NT2/D1 (cell line): ENCODE data around the gene CATSPERE.
"Not testable (repeated sequence)": the region's sequence is repeated elsewhere in the genome, so short reads cannot be mapped to it uniquely, and the experiment has no call there.

Source experiments
- DNase-seq: peaks from one replicate; pipeline ENCODE4 v3.0.0-alpha.2; 2011; ENCODE audit warnings: low read depth, low spot score
- H3K27me3 ChIP-seq: 2 replicates; pipeline ENCODE4 v1.6.0; 2011; ENCODE audit warnings: mild to moderate bottlenecking; ENCODE audit not compliant: insufficient read length, insufficient read depth
- H3K36me3 ChIP-seq: 2 replicates; pipeline ENCODE4 v1.6.1; 2011; ENCODE audit warnings: mild to moderate bottlenecking, low read length, mixed read lengths; ENCODE audit not compliant: insufficient read depth, insufficient read length
- H3K4me1 ChIP-seq: 2 replicates; pipeline ENCODE4 v1.5.1; 2011; ENCODE audit not compliant: insufficient read depth, insufficient read length
- H3K4me3 ChIP-seq: 2 replicates; pipeline ENCODE4 v1.5.1; 2011; ENCODE audit warnings: low read depth; ENCODE audit not compliant: insufficient read length
- H3K9ac ChIP-seq: 2 replicates; pipeline ENCODE4 v1.6.0; 2011; ENCODE audit warnings: low read depth; ENCODE audit not compliant: insufficient read length
- H3K9me3 ChIP-seq: 2 replicates; pipeline ENCODE4 v1.5.1; 2011; ENCODE audit warnings: mild to moderate bottlenecking, low read length; ENCODE audit not compliant: insufficient read depth
- SUZ12 ChIP-seq: IDR thresholded peaks from 2 replicates; pipeline ENCODE4 v1.6.1; 2011; ENCODE audit not compliant: insufficient read length, insufficient read depth; ENCODE audit errors: extremely low read depth
- YY1 ChIP-seq: IDR thresholded peaks from 2 replicates; pipeline ENCODE4 v1.6.1; 2011; ENCODE audit not compliant: insufficient read length, insufficient read depth
- ZNF274 ChIP-seq: IDR thresholded peaks from 2 replicates; pipeline ENCODE4 v1.6.1; 2011; ENCODE audit warnings: mild to moderate bottlenecking, low read depth, low read length

CATSPERE gene

GRCh38 chr1:244557565-244557964 is 96.5 kb downstream of the CATSPERE start:
- TF ChIP-seq YY1: no peak
- no peaks in the 10 kb centered on the region for H3K4me1 ChIP-seq
- peaks cover 18% of the 10 kb centered on the region for H3K9me3 ChIP-seq
- DNase-seq: no peak
- no peaks in the 10 kb centered on the region for H3K27me3 ChIP-seq
- H3K36me3 ChIP-seq: no peaks in the 10 kb centered on the region
- no peak overlapping the region for H3K4me3 ChIP-seq
- H3K9ac ChIP-seq: no peak overlapping the region

GRCh38 chr1:244559561-244559960 is 98.5 kb downstream of the CATSPERE start:
- no peaks in the 10 kb centered on the region for H3K36me3 ChIP-seq
- H3K9me3 ChIP-seq: peaks cover 18% of the 10 kb centered on the region
- no peak for TF ChIP-seq ZNF274
- no peak for TF ChIP-seq YY1
- TF ChIP-seq SUZ12: no peak
- no peaks in the 10 kb centered on the region for H3K4me1 ChIP-seq
- H3K9ac ChIP-seq: no peak overlapping the region
- no peaks in the 10 kb centered on the region for H3K27me3 ChIP-seq
- no peak overlapping the region for H3K4me3 ChIP-seq
- no peak for DNase-seq

DNA sequence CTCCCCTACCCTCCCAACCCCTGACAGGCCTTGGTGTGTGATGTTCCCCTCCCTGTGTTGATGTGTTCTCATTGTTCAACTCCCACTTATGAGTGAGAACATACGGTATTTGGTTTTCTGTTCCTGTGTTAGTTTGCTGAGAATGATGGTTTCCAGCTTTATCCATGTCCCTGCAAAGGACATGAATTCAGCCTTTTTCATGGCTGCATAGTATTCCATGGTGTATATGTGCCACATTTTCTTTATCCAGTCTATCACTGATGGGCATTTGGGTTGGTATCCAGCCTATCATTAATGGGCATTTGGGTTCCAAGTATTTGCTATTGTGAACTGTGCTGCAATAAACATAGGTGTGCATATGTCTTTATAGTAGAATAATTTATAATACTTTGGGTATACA is 101.8 kb downstream of the CATSPERE start:
- H3K9me3 ChIP-seq, H3K36me3 ChIP-seq, H3K4me1 ChIP-seq, H3K27me3 ChIP-seq, H3K4me3 ChIP-seq, DNase-seq, H3K9ac ChIP-seq: not testable (repeated sequence)

DNA sequence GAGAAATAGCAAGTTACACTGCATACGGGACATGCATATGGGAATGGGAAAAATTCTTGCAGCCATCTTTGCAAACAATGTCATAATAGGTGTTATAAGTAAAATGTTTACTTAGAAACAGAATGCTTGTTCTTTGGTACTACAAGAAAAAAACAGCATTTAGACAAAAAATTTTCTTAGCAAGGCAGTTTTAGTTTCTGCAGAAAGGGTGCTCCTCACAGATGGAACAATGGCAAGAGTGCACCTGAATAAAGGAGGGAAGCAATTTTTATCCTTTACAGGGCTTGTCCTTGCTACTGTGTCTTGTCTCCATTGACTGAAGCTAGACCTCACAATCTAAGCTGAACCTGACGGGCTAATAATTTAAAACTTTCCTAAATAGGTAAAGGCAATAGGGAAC is 112.7 kb downstream of the CATSPERE start:
- H3K4me3 ChIP-seq: no peak overlapping the region
- no peak for TF ChIP-seq ZNF274
- no peak for TF ChIP-seq YY1
- TF ChIP-seq SUZ12: no peak
- no peak overlapping the region for H3K9ac ChIP-seq
- no peaks in the 10 kb centered on the region for H3K4me1 ChIP-seq
- no peaks in the 10 kb centered on the region for H3K36me3 ChIP-seq
- H3K9me3 ChIP-seq: peaks cover 70% of the 10 kb centered on the region
- DNase-seq: no peak
- no peaks in the 10 kb centered on the region for H3K27me3 ChIP-seq

DNA sequence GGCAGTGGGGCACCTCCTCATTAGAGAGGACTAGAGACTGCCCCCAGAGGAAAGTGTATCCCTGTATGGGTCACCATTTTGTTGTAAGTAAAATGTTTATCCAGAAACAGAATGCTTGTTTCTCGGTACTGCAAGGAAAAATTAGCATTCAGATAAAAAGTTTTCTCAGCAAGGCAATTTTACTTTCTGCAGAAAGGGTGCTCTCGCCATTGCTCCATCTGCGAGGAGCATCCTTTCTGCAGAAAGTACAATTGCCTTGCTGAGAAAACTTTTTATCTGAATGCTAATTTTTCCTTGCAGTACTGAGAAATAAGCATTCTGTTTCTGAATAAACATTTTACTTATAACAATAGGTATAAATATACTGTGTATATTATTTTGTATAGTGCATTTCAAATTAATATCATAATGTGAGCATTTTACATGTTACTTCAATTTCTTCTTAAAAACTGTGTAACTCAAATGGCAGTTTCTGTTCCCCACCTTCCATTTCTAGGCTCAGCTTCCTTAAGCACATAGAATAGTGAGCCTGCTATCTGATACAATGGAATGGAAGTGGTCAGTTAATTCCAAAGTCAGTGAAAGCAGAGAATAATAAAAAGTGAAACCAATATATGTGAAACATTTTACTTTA is 115.3 kb downstream of the CATSPERE start:
- H3K4me3 ChIP-seq: no peak overlapping the region
- H3K36me3 ChIP-seq: no peaks in the 10 kb centered on the region
- TF ChIP-seq SUZ12: no peak
- no peak for TF ChIP-seq YY1
- TF ChIP-seq ZNF274: no peak
- DNase-seq: no peak
- peaks cover 80% of the 10 kb centered on the region for H3K9me3 ChIP-seq
- H3K9ac ChIP-seq: no peak overlapping the region
- no peaks in the 10 kb centered on the region for H3K27me3 ChIP-seq
- H3K4me1 ChIP-seq: no peaks in the 10 kb centered on the region

DNA sequence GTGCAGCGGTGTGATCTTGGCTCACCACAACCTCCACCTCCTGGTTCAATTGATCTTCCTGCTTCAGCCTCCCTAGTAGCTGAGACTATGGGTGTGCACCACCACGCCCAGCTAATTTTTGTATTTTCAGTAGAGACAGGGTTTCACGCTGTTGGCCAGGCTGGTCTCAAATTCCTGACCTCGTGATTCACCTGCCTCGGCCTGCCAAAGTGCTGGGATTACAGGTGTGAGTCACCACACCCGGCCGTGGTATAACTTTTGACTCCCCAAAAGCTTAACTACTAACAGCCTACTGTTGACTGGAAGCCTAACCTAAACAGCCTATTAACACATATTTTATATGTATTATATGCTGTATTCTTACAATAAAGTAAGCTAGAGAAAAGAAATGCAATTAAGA is 117.1 kb downstream of the CATSPERE start:
- not testable (repeated sequence) for H3K27me3 ChIP-seq, H3K9ac ChIP-seq, H3K36me3 ChIP-seq, DNase-seq, H3K4me1 ChIP-seq, H3K4me3 ChIP-seq
- peaks cover 64% of the 10 kb centered on the region for H3K9me3 ChIP-seq

DNA sequence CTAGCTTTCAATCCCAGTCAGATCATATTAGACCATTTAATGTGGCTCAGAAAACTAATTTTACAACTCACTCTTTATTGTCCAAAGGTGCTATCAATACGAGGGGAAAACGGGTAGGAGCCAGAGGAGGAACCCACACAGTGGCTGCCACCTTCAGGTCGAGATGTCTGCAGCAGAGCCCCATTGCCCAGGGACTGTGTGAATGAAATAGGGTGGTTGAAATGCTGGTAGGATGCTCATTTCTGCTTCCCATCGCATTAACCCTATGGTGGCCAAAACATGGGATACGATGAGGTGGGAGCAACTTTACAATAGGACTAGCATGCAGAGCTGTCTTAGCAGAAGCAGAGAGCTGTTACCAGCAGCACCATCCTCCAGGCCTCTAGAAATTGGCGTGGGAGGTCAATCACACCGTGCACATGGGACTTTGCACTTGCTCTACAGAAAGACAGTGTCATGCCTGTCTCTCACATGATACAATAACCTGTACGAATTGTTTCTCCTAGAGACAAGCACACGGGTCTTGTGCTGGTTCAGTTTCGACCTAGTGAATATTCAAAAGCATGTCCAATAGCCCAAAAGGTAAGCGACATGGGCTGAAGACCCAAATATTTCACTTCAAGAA is 122.4 kb downstream of the CATSPERE start:
- Histone ChIP-seq H3K4me1 (no peaks in the 10 kb centered on the region), H3K4me3 (no peak overlapping the region), H3K9ac (no peak overlapping the region), H3K36me3 (no peaks in the 10 kb centered on the region), H3K9me3 (peaks cover 11% of the 10 kb centered on the region), H3K27me3 (no peaks in the 10 kb centered on the region)
- TF ChIP-seq ZNF274 (no peak), YY1 (no peak), SUZ12 (no peak)
- DNase-seq: no peak

GRCh38 chr1:244585867-244586266 is 124.8 kb downstream of the CATSPERE start:
- DNase-seq: no peak
- H3K9ac ChIP-seq: no peak overlapping the region
- no peaks in the 10 kb centered on the region for H3K27me3 ChIP-seq
- no peak overlapping the region for H3K4me3 ChIP-seq
- no peaks in the 10 kb centered on the region for H3K4me1 ChIP-seq
- H3K9me3 ChIP-seq: peaks cover 9% of the 10 kb centered on the region
- TF ChIP-seq SUZ12 (no peak), ZNF274 (no peak)
- H3K36me3 ChIP-seq: no peaks in the 10 kb centered on the region
